GM21390 (cell line): ENCODE measurements around the gene S100A12.

ENCODE experiments used
- ATAC-seq: cut with Tn5 transposase; IDR thresholded peaks from one replicate; pipeline ENCODE4 v1.9.1; 2021; ENCODE audit not compliant: unreplicated experiment

Gene S100A12

GRCh38 chr1:153397051-153397923 lies 21.9 kb upstream of the S100A12 start:
- no peak for ATAC-seq

- ATAC-seq = no peak
Observed at GRCh38 chr1:153396461-153396860, 21.0 kb upstream of the S100A12 start.

- ATAC-seq = no peak
Observed at GRCh38 chr1:153395776-153396175, 20.4 kb upstream of the S100A12 start.

GRCh38 chr1:153395136-153395685 lies 19.8 kb upstream of the S100A12 start:
- no peak for ATAC-seq

GRCh38 chr1:153394391-153394790 lies 19.0 kb upstream of the S100A12 start:
- no peak for ATAC-seq

GRCh38 chr1:153393926-153394325 lies 18.5 kb upstream of the S100A12 start:
- no peak for ATAC-seq

- ATAC-seq = no peak
Observed at GRCh38 chr1:153392822-153393221, 17.4 kb upstream of the S100A12 start.

GRCh38 chr1:153392258-153392657 lies 16.8 kb upstream of the S100A12 start:
- ATAC-seq = no peak

GRCh38 chr1:153390938-153391710 lies 15.7 kb upstream of the S100A12 start, which contains the start of gene S100A8:
TSS of gene S100A8 (minus strand) at chr1:153391073. CDS start at chr1:153390535, 538 bp downstream.
- no peak for ATAC-seq

- ATAC-seq = no peak
Observed at GRCh38 chr1:153389973-153390879, 14.8 kb upstream of the S100A12 start.

- ATAC-seq = no peak
Observed at GRCh38 chr1:153389401-153389800, 14.0 kb upstream of the S100A12 start.

GRCh38 chr1:153387785-153388184 lies 12.4 kb upstream of the S100A12 start:
- no peak for ATAC-seq

- no peak for ATAC-seq
Observed at GRCh38 chr1:153387001-153387400, 11.6 kb upstream of the S100A12 start.

- ATAC-seq = no peak
Observed at GRCh38 chr1:153386500-153386901, 11.1 kb upstream of the S100A12 start.

- ATAC-seq = no peak
Observed at GRCh38 chr1:153384958-153385580, 9.6 kb upstream of the S100A12 start.

- no peak for ATAC-seq
Observed at GRCh38 chr1:153380711-153381110, 5.3 kb upstream of the S100A12 start.

- no peak for ATAC-seq
Observed at GRCh38 chr1:153379591-153379990, 4.2 kb upstream of the S100A12 start.

- ATAC-seq = no peak
Observed at GRCh38 chr1:153374071-153374470, 1.4 kb downstream of the S100A12 start.

GRCh38 chr1:153372571-153372970 lies 2.9 kb downstream of the S100A12 start:
- no peak for ATAC-seq

- no peak for ATAC-seq
Observed at GRCh38 chr1:153371231-153371630, 4.2 kb downstream of the S100A12 start.
